ENCODE data around the gene BCAS3. TPM values are rescaled to one million over a fixed set of nuclear protein-coding genes. Genes with fewer than 3 reads are reported as not detected.
"Not testable (repeated sequence)": the region's sequence is repeated elsewhere in the genome, so short reads cannot be mapped to it uniquely, and the experiment has no call there.

The BCAS3 gene
- polyA plus RNA-seq, 1 donor = 29.1 TPM

DNA sequence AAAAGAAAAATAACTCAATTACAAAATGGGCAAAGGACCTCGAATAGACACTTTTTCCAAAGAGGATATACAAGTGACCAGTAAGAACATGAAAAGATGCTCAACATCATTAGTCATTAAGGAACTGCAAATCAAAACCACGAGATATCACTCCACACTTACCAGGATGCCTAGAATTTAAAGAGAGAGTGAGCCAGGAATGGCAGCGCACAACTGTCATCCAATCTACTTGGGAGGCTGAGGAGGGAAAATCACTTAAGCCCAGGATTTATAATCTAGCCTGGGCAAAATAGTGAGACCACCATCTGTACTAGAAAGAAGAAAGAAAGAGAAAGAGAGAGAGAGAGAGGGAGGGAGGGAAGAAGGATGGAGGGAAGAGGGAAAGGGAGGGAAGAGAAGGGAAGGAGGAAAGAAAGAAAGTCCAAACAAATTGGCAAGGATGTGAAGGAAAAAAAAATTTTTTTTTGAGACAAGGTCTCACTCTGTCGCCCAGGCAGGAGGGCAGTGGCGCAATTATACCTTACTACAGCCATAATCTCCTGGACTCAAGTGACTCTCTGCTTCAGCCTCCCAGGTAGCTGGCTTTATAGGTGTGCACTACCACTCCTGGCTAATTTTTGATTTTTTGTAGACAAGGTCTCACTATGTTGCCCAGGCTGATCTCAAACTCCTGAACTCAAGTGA is 744.6 kb downstream of the BCAS3 start:
- no peak for DNase-seq

DNA sequence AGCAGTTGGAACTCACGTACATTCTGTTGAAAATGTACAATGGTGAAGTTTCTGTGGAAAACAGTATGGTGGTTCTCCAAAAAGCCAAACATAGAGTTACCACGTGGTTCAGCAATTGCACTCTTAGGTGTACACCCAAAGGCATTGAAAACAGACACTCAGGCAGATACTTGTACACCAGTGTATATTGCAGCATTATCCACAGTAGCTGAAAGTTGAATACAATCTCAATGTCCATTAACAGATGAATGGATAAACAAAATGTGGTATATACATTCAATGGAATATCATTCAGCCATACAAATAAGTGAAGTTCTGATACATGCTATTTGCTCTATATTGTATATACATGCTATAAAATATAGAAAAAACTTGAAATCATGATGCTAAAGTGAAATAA is 745.2 kb downstream of the BCAS3 start:
- DNase-seq = no peak

DNA sequence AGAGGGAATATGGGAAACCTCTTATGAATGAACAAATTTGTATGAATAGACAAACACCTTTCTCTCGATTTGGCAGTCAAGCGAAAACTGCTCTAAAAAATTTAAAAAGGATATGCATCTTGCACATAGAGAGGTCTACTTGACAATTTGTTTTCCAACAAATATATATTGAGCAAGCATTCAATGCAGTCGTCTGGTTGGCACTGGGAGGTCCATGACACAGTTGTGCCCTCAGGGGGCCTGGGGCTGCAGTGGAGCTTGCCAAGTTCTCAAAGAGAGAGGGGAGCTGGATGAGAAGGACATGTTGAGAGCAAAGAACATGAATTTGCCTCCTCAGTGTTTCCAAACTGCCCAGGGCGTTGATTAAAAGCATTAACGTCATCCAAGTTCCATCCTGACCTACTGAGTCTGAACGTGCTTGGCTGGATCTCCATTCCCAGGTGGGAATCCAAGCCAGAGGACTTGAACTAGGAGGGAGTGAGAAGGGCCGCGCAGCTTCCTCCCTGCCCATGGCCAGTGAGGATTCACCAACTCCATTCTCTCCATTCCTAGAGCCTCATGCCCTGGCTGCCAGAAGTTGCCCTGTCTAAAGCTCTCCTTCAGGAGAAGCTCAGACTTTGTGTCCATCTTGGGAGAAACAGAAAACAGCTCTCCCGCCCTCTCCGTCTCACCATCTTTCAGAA is 746.5 kb downstream of the BCAS3 start:
- DNase-seq = no peak

- DNase-seq = no peak
Measured at GRCh38 chr17:61425682-61426481, 748.2 kb downstream of the BCAS3 start.

DNA sequence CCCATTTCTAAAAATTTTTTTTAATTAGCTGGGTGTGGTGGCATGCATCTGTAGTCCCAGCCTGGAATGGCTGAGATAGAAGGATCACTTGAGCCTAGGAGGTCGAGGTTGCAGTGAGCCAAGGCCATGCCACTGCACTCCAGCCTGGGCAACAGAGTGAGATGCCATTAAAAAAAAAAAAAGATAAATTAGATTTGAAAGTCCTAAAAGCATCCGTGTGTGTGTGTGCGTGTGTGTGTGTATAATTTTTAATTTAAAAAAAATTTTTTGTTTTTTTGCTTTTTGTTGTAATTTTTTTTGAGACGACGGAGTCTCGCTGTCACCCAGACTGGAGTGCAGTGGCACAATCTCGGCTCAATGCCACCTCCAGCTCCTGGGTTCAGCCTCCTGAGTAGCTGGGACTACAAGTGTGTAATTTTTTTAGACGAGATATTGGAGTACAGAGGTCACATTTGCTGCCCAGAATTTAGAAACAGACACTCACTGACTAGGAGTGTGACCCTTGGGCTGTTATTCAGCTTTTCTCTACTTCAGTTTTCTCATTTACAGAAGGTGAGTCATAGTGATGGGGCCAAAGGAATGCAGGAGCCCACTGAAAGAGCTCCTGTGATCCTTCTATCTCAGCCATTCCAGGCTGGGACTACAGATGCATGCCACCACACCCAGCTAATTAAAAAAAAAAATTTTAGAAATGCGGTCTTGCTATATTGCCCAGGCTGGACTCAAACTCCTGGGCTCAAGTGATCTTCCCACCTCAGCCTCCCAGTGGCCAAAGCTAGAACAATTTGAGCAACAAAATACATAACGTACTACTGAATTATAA is 749.0 kb downstream of the BCAS3 start:
- no peak for DNase-seq

- no peak for DNase-seq
Measured at GRCh38 chr17:61427567-61427966, 749.9 kb downstream of the BCAS3 start.

GRCh38 chr17:61429274-61429673 is 751.6 kb downstream of the BCAS3 start:
- no peak for DNase-seq

DNA sequence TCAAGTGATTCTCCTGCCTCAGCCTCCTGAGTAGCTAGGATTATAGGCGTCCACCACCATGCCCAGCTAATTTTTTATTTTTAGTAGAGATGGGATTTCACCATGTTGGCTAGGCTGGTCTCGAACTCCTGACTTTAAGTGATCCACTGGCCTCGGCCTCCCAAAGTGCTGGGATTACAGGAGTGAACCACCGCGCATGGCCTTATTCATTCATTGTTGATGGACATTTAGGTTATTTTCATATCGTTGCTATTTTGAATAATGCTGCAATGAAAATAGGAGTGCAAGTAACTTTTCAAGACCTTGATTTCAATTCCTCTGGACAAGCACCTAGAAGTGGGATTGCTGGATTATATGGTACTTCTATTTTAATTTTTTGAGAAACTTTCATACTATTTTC is 752.2 kb downstream of the BCAS3 start:
- not testable (repeated sequence) for DNase-seq

DNA sequence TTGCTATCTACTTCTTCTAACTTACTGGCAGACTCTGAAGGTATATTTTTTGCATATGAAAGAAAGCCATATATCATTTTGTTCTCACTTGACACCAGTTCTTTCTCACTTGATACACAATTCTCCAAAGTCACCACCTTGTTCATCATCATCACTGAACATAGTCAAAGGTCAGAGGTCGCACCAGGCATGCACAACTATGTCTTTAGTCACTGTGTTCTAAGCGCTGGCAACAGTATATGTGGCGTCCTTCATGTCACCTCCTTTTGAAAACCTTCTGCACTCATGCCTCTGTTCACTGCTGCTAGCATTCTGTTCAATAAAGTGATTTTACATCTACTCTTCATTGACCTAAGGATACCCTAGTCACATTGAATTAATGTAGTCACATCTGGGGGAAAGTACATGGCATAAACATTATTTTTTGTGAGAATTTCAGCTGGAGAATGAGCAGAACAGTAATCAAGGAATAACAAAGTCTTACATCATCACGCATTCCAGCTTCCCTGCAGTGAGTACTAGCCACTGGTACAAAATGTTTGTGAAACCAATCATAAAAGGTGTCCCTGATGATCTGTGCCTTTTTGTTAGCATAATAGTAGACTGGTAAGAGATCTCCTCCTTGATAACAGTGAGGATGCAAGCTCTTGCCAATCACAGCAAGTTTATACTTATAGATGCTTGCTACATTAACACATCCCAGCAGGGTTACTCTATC is 754.1 kb downstream of the BCAS3 start:
- DNase-seq = no peak

GRCh38 chr17:61436273-61436672 is 758.6 kb downstream of the BCAS3 start:
- DNase-seq = no peak

DNA sequence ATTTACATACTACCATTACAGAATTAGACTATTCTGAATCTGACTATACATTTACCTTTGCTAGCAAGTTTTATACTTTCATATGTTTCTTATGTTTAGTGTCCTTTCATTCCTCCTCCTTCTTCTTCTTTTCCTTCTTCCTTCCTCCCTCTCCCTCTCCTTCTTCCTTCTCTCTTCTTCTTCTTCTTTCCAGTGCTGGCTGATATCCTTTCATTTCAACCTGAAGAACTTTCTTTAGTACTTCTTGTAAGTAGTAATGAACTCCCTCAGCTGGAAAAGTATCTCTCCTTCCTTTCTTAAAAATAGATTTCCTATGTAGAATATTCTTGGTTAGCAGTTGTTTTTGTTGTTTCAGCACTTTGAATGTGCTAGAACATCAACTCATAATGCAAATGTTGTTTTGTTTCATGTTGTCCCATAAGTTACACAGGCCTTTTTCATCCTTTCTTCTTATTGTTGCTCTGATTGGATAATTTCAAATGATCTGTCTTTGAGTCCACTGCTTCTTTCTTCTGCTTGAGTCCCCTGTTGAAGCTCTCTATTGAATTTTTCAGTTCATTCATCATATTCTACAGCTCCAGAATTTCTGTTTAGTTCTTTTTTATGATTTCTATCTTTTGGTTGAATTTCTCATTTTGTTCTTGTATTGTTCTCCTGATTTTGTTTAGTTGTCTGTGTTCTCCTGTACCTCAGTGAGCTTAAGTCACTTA is 759.5 kb downstream of the BCAS3 start:
- no peak for DNase-seq

DNA sequence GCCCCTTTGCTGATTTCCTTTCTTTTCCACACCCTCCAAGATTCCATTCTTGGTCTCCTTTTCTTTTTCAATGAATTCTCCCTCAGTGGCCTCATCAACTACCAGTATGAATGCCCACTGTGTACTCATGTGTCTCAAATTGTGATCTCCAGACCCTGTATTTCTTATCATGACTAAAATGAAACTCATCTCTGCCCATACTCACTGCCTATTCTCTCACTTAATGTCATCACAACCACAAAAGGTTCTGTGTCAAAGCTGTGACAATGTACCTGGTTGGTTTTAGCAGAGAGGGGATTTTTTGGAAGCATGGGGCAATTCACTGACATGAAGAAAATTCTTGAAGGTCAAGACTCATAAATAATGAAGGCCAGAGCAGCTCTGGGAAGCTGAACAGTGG is 763.0 kb downstream of the BCAS3 start:
- no peak for DNase-seq

- not testable (repeated sequence) for DNase-seq
Measured at GRCh38 chr17:61441507-61441906, 763.9 kb downstream of the BCAS3 start.

GRCh38 chr17:61442136-61442775 is 764.6 kb downstream of the BCAS3 start:
- no peak for DNase-seq

Other genes with a start within 250 kb of the BCAS3 start
- 60.3 TPM for gene APPBP2, start 151.6 kb upstream of the BCAS3 start, polyA plus RNA-seq (ENCODE audit: insufficient read length)
- gene PPM1D, start 77.7 kb upstream of the BCAS3 start, polyA plus RNA-seq (ENCODE audit: insufficient read length) = 23.3 TPM

Data from left kidney (tissue), 2 donors.